ENCODE measurements around the gene PEX10. TPM values are rescaled to one million over a fixed set of nuclear protein-coding genes. Genes with fewer than 3 reads are reported as not detected.
A peak's percentile ranks its signal among the peaks of the same experiment; 100 is the strongest.

Gene PEX10
- total RNA-seq, 6 experiments from 2014 or later: 7.4 to 24.3 (median 10.5) TPM

GRCh38 chr1:2386636-2387611 is 25.4 kb downstream of the PEX10 start:
- WGBS (ENCODE audit: insufficient coverage, low coverage, low lambda C conversion rate, missing lambda C conversion rate): 100% methylated on average over 5 of the region's 30 CpGs
- H3K9me3 ChIP-seq: no peaks in the 10 kb centered on the region
- H3K27me3 ChIP-seq: no peaks in the 10 kb centered on the region
- no peaks in the 10 kb centered on the region for H3K36me3 ChIP-seq
- ATAC-seq (no peak), DNase-seq (peak in 2 of 3 donors; percentile 24 to 40)
- no peak for TF ChIP-seq POLR2A (IDR thresholded peaks at IDR 0.05)
- TF ChIP-seq, protein P1, sequence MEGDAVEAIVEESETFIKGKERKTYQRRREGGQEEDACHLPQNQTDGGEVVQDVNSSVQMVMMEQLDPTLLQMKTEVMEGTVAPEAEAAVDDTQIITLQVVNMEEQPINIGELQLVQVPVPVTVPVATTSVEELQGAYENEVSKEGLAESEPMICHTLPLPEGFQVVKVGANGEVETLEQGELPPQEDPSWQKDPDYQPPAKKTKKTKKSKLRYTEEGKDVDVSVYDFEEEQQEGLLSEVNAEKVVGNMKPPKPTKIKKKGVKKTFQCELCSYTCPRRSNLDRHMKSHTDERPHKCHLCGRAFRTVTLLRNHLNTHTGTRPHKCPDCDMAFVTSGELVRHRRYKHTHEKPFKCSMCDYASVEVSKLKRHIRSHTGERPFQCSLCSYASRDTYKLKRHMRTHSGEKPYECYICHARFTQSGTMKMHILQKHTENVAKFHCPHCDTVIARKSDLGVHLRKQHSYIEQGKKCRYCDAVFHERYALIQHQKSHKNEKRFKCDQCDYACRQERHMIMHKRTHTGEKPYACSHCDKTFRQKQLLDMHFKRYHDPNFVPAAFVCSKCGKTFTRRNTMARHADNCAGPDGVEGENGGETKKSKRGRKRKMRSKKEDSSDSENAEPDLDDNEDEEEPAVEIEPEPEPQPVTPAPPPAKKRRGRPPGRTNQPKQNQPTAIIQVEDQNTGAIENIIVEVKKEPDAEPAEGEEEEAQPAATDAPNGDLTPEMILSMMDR (IDR thresholded peaks at IDR 0.05): no peak
- H3K4me3 ChIP-seq: no peak overlapping the region
- H3K4me1 ChIP-seq: no peaks in the 10 kb centered on the region
- H3K27ac ChIP-seq: no peak overlapping the region
- intact Hi-C loops (cut with DNase I): no loop called here

GRCh38 chr1:2385606-2386280 is 26.6 kb downstream of the PEX10 start:
- DNase-seq (peak in 2 of 3 donors; percentile 37 to 40), ATAC-seq (no peak)
- TF ChIP-seq, protein P1 (IDR thresholded peaks at IDR 0.05): no peak
- TF ChIP-seq POLR2A (IDR thresholded peaks at IDR 0.05): no peak
- Histone ChIP-seq H3K27ac (no peak overlapping the region), H3K27me3 (no peaks in the 10 kb centered on the region), H3K4me3 (no peak overlapping the region), H3K9me3 (no peaks in the 10 kb centered on the region), H3K36me3 (no peaks in the 10 kb centered on the region), H3K4me1 (no peaks in the 10 kb centered on the region)
- intact Hi-C loops (cut with DNase I): no loop called here
- 95% methylated on average over 9 of the region's 19 CpGs for WGBS (ENCODE audit: insufficient coverage, low coverage, low lambda C conversion rate, missing lambda C conversion rate)

DNA sequence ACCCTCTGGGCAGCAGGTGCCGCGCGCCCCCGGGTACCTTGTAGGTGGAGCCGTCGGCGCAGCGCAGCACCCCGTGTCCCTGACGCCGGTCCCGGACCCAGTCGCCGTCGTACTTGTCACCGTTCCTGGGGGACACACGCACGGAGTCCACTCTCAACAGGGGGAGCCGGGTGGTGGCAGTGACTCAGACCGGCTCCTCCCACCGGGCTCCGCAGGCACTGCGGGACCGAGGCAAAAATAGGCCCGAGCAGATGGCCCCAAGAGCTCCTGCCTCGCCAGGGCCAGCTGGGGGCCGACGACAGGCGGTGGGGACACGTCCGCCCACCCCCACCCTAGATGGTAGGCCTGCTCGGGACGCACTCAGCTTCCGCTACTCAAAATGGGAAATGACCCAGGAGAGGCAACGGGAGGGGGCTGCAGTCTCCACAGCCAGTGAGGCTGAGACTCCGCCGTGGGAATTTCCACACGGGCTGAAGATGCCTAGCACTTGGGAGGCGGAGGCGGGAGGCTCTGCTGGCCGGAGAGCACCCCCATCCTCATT is 27.4 kb downstream of the PEX10 start:
- H3K27ac ChIP-seq: no peak overlapping the region
- no peaks in the 10 kb centered on the region for H3K27me3 ChIP-seq
- TF ChIP-seq, protein P1 (IDR thresholded peaks at IDR 0.05): no peak
- intact Hi-C loops (cut with DNase I): loop anchor here in 1 of 2 donors (5.0 kb wide), 1 partner anchor 188 kb away; no protein-coding TSS in a partner anchor
- H3K9me3 ChIP-seq: no peaks in the 10 kb centered on the region
- H3K4me1 ChIP-seq: no peaks in the 10 kb centered on the region
- DNase-seq (peak in 2 of 3 donors; percentile 38 to 53), ATAC-seq (no peak)
- H3K4me3 ChIP-seq: no peak overlapping the region
- no peaks in the 10 kb centered on the region for H3K36me3 ChIP-seq
- WGBS (ENCODE audit: insufficient coverage, low coverage, low lambda C conversion rate, missing lambda C conversion rate): 82% methylated on average over 2 of the region's 41 CpGs

GRCh38 chr1:2384130-2384860 is 28.1 kb downstream of the PEX10 start:
- Histone ChIP-seq H3K27ac (no peak overlapping the region), H3K4me1 (no peaks in the 10 kb centered on the region), H3K4me3 (no peak overlapping the region), H3K9me3 (no peaks in the 10 kb centered on the region), H3K27me3 (no peaks in the 10 kb centered on the region), H3K36me3 (no peaks in the 10 kb centered on the region)
- WGBS (ENCODE audit: insufficient coverage, low coverage, low lambda C conversion rate, missing lambda C conversion rate): 87% methylated on average over 19 of the region's 21 CpGs
- DNase-seq: peak in 2 of 3 donors; percentile 16 to 20
- TF ChIP-seq, protein P1 (IDR thresholded peaks at IDR 0.05): no peak
- no peak for TF ChIP-seq POLR2A (IDR thresholded peaks at IDR 0.05)
- ATAC-seq: no peak
- intact Hi-C loops (cut with DNase I): loop anchor here in 1 of 2 donors (5.0 kb wide), 1 partner anchor 187 kb away; no protein-coding TSS in a partner anchor
